Coronary artery (tissue), 2 donors: ENCODE results near the gene ATF7IP.

Experiments
- DNase-seq: peaks from one replicate; pipeline ENCODE4 v3.0.0-alpha.2; 2017; ENCODE audit warnings: low spot score
- H3K27ac ChIP-seq, 2 donors: fragments of 200-600 bp; sonication (generic); one replicate each; pipeline ENCODE4 v1.5.1; 2016 to 2019
- H3K4me3 ChIP-seq: fragments of 200-600 bp; sonication (generic); 2 replicates; pipeline ENCODE4 v1.5.1; 2016; ENCODE audit warnings: mild to moderate bottlenecking, moderate library complexity
- TF ChIP-seq, protein P1 (sequence below): fragments of 200-600 bp; sonication (generic); IDR thresholded peaks from one replicate; pipeline ENCODE4 v1.5.1; 2019; ENCODE audit warnings: antibody characterized with exemption

ATF7IP gene

DNA sequence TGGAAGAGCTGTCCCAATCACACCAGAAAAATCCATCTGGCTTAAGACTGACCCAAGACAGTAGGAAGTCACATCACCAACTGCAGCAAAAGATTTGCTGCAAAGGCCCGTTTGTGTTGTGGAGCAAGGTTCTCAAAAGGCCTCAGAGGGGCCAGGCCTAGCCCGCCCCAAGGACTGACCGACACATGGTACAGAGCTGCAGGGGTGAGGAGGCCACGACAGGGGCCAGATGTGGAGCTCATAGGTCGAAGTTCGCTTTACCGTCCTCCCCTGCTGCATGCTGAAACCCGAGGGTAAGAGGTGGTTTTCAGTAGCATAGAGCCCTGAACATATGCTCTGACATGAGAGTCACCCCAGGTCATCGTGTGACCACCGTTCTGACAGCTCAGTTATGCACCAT, 166.7 kb downstream of the ATF7IP start:
- DNase-seq = no peak
- H3K4me3 ChIP-seq = no peak overlapping the region
- no peak overlapping the region for H3K27ac ChIP-seq
- TF ChIP-seq, protein P1, sequence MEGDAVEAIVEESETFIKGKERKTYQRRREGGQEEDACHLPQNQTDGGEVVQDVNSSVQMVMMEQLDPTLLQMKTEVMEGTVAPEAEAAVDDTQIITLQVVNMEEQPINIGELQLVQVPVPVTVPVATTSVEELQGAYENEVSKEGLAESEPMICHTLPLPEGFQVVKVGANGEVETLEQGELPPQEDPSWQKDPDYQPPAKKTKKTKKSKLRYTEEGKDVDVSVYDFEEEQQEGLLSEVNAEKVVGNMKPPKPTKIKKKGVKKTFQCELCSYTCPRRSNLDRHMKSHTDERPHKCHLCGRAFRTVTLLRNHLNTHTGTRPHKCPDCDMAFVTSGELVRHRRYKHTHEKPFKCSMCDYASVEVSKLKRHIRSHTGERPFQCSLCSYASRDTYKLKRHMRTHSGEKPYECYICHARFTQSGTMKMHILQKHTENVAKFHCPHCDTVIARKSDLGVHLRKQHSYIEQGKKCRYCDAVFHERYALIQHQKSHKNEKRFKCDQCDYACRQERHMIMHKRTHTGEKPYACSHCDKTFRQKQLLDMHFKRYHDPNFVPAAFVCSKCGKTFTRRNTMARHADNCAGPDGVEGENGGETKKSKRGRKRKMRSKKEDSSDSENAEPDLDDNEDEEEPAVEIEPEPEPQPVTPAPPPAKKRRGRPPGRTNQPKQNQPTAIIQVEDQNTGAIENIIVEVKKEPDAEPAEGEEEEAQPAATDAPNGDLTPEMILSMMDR = no peak

DNA sequence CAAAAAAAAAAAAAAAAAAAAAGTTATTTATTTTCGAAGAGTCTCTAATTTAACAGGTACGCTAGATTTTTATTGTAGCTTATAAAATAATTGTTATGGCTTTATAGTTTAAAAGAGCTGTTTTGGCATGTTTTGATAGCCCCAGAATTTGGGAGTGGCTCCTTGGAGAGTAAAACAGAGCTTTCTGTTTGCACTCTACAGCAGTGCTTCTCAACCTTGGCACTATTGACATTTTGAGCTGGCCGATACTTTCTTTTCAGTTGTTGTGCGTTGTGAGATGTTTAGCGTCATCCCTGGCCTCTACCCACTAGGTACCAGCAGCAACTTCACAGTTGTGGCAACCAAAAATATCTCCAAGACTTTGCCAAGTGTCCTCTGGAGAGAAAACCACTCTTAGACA, 171.6 kb downstream of the ATF7IP start:
- DNase-seq = no peak
- H3K4me3 ChIP-seq = no peak overlapping the region
- H3K27ac ChIP-seq = no peak overlapping the region
- TF ChIP-seq, protein P1 = no peak

DNA sequence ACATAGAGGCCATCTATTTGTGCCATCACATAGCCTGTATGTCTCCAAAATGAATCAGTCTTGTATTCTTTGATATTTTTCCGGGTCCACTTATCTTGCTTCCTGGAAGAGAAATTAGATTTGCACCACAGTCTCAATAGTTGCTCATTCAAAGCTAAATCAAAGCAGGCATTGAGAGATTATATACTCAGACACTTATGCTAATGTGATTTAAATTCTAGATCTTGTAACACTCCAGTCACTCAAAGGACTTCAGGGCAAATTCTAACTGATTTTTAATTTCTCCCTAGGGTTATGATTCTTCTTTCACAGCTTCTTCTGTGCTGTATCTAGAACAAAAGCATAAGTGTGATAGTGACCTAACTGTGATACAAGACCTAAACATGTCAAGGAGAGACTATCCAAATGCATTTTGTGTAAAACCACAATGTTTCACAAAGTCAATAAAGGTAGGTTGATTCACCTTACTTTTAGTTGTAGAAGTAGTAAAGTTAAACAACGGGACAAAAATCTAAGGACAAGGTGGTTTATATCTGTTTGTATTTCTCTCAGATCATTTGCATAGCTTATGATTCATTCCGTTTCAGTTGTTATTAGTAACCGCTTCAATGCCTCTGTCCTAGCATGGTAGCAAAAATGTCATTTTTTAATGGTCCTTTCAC, 175.4 kb downstream of the ATF7IP start:
- no peak overlapping the region for H3K27ac ChIP-seq
- TF ChIP-seq, protein P1 = no peak

DNA sequence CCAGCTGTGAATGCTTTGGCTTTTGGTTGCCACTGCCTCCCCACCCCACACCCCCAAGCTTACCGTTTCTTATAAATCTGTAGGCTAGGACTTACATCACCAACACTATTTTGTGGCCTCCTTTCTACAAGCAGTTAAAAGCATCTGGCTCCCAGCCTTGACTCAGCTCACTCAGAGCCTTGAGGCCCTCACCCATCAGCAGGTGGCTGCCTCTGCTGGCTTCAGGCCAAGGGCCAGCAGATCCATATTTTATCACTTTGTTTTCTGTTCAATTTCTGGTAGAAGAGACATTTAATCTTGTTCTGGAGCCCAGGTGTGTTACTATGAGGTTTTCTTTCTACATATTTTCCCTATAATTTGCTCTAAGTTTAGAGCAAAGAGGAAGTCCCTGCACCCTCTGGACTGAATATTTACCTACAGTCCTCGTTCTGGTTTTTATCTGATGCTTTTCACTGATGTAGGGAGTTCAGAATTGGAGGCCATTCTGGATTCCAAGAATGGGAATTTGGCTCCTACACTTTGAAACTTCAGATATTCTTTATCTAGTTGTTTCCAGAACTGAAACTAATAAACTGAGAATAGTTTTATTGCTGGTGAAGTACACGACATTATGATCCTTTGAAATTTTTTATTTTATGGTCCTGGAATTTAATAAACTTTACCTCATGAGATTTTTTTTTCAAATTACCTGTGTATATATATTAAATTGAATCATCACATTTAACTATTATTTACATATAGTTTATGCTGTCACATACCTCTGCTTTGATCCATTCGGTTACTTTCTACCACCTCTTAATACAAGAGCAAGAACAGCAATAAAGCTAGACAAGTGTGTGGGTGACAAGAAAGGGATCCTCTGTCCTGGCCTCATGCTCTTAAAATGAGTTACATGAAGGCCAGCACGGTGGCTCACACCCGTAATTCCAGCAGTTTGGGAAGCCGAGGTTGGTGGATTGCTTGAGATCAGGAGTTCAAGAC, 180.0 kb downstream of the ATF7IP start:
- no peak for DNase-seq

More for the DNA sequence above, 175.4 kb downstream of the ATF7IP start:
- no peak for DNase-seq
- no peak overlapping the region for H3K4me3 ChIP-seq

DNA sequence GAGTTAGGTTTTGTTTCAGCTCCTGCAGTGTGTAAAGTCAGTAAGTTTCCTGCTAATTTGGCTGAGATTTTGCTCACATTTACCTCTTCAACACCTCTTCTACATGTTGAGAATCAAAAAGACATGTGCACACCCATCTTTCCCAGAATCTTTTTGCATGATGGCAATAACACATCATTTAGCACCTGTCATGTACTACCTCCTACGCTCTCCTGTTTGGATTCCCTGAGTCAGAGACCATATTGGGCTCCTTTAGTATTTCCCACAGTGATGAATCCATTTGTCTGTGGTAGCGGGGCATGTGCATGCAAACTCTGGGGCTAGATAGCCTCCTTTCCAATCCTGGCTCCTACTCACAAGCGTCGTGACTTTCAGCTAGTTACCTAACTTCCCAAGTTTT, 182.1 kb downstream of the ATF7IP start:
- no peak for DNase-seq
- Histone ChIP-seq H3K4me3 (no peak overlapping the region), H3K27ac (no peak overlapping the region)
- TF ChIP-seq, protein P1 = no peak

More for the DNA sequence above, 180.0 kb downstream of the ATF7IP start:
- Histone ChIP-seq H3K4me3 (no peak overlapping the region), H3K27ac (no peak overlapping the region)
- TF ChIP-seq, protein P1 = no peak

DNA sequence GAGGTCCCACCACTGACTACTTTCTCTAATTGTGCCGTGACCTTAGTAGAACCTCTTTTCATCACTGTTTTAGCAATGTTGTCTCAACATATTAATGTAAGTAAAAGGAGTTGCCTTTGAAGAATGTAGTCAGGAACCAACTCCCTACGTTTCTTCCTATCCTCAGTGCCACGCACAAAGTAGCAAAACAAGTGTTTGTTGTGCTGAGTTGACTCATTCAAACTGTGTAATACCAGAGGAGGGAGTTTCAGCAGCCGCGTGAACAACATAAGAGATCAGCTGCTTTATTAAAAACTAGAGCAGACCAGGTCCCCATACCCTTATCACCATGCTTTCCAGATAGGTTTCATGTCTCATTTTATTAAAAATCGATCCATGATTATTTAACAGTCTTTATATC, 183.1 kb downstream of the ATF7IP start:
- TF ChIP-seq, protein P1 = no peak
- no peak for DNase-seq
- no peak overlapping the region for H3K4me3 ChIP-seq
- H3K27ac ChIP-seq = no peak overlapping the region
